Measurements from ENCODE around the gene UBE3D. TPM values are rescaled to one million over a fixed set of nuclear protein-coding genes. Genes with fewer than 3 reads are reported as not detected.

UBE3D gene
- total and polyA plus RNA-seq, 2 of the 4 experiments (the other 2 are of a cell fraction), result 3.2 to 6.3 TPM

GRCh38 chr6:83031689-83032088, 34.0 kb downstream of the UBE3D start:
- no TSS peak for BruUV-seq (replicated peaks)
- Histone ChIP-seq H3K9ac (ENCODE audit: low read depth, low read length) (no peak overlapping the region), H3K18ac (ENCODE audit: low read depth, low read length) (no peak overlapping the region), H2BK20ac (ENCODE audit: low read depth, low read length) (no peak overlapping the region), H3K36me3 (ENCODE audit: control insufficient read depth, insufficient read depth, low read length) (peaks cover 7% of the 10 kb centered on the region; the same call in 1 of the 2 replicates), H3K27me3 (ENCODE audit: control insufficient read depth, insufficient read depth, low read length) (no peaks in the 10 kb centered on the region), H4K5ac (ENCODE audit: low read depth, low read length) (no peak overlapping the region), H3K56ac (ENCODE audit: extremely low read depth, insufficient read depth, low read length) (no peak overlapping the region), H2BK5ac (ENCODE audit: low read depth, low read length, poor library complexity, severe bottlenecking) (no peak overlapping the region), H2AK5ac (ENCODE audit: low read depth, low read length) (no peak overlapping the region), H4K8ac (ENCODE audit: low read depth in 2 of 2, low read length in 2 of 2) (no peak overlapping the region), H3K4me2 (ENCODE audit: low read depth, low read length) (no peak overlapping the region), H3K23ac (ENCODE audit: low read depth, low read length) (no peak overlapping the region), H3K9me1 (ENCODE audit: insufficient read depth, low read length) (no peaks in the 10 kb centered on the region), H3K27ac (ENCODE audit: insufficient read depth, low read length) (no peak overlapping the region), H2AK9ac (replicated peaks; ENCODE audit: low read depth, low read length, poor library complexity) (no peak overlapping the region), H3K14ac (replicated peaks; ENCODE audit: low read depth, low read length) (no peak overlapping the region), H3K4me1 (ENCODE audit: control insufficient read depth, insufficient read depth, low read length) (no peaks in the 10 kb centered on the region), H3K4me3 (ENCODE audit: insufficient read depth, low read depth, low read length) (no peak overlapping the region), H2BK120ac (ENCODE audit: low read depth, low read length) (no peak overlapping the region), H3K79me1 (ENCODE audit: low read depth in 1 of 2, low read length in 2 of 2) (no peaks in the 10 kb centered on the region), H4K20me1 (ENCODE audit: insufficient read depth, low read length) (no peaks in the 10 kb centered on the region), H2BK15ac (ENCODE audit: low read depth, low read length) (no peak overlapping the region), H4K91ac (ENCODE audit: insufficient read depth, low read depth, low read length) (no peak overlapping the region), H2AFZ (replicated peaks; ENCODE audit: low read length, poor library complexity) (no peak overlapping the region), H3K4ac (ENCODE audit: low read depth, low read length) (no peak overlapping the region), H3K9me3 (ENCODE audit: control insufficient read depth, insufficient read depth, low read length) (peaks cover 9% of the 10 kb centered on the region)
- intact Hi-C loops (cut with micrococcal nuclease), result no loop called here
- no peak for DNase-seq
- ATAC-seq (ENCODE audit: low read depth), result no peak
- dilution Hi-C loops (cut with HindIII; ENCODE audit: low sequenced_read_pairs, unreplicated experiment), result no loop called here
- POLR2A ChIA-PET (ENCODE audit: unreplicated experiment), result no interaction called here
- in situ Hi-C loops (cut with MboI; ENCODE audit: low sequenced_read_pairs), result no loop called here
- TF ChIP-seq MAZ (IDR thresholded peaks at IDR 0.05; ENCODE audit: borderline replicate concordance, low read depth, low read length), result no peak
- WGBS, 2 experiments (ENCODE audit: extremely low coverage in 2 of 2, insufficient read length in 1 of 2), result 100% methylated on average over 4 of the region's 6 CpGs; no CpG with 5 or more reads in 1 of the 2 experiments
- CTCF ChIA-PET, result no interaction called here

Data from IMR-90 (cell line).